Large intestine (tissue), 3 donors: ENCODE data around the gene PIBF1. TPM values are rescaled to one million over a fixed set of nuclear protein-coding genes. Genes with fewer than 3 reads are reported as not detected.

Experiments used
- DNase-seq, 2 donors: peaks; one replicate each; pipeline versions ENCODE4 v3.0.0 to v3.0.0-alpha.2; 2013
- H3K27ac ChIP-seq: one replicate; pipeline ENCODE4 v1.5.1; 2013; ENCODE audit warnings: low read length
- H3K27me3 ChIP-seq: 2 replicates; pipeline ENCODE4 v1.6.1; 2013; ENCODE audit warnings: low read length; ENCODE audit not compliant: control insufficient read depth, insufficient read depth
- H3K36me3 ChIP-seq: 2 replicates; pipeline ENCODE4 v1.6.1; 2013; ENCODE audit warnings: low read length; ENCODE audit not compliant: control insufficient read depth, insufficient read depth
- H3K4me1 ChIP-seq: one replicate; pipeline ENCODE4 v1.6.1; 2013; ENCODE audit warnings: low read length; ENCODE audit not compliant: control insufficient read depth, insufficient read depth
- H3K4me3 ChIP-seq: one replicate; pipeline ENCODE4 v1.5.1; 2013; ENCODE audit warnings: low read length
- H3K9me3 ChIP-seq: one replicate; pipeline ENCODE4 v1.6.1; 2013; ENCODE audit warnings: mild to moderate bottlenecking, low read depth, low read length, moderate library complexity; ENCODE audit not compliant: control insufficient read depth
- WGBS: methylation state at CpG from one replicate; pipeline ENCODE4 v1.1.5; 2013; ENCODE audit warnings: low lambda C conversion rate; ENCODE audit not compliant: insufficient coverage; 5-methylcytosine and 5-hydroxymethylcytosine counted together
- polyA plus RNA-seq: library from polyadenylated mRNA; unstranded; fragments of 120-200 nt; gene quantifications from one replicate; pipeline ENCODE4 v1.2.1, GENCODE V29; 2013

Gene PIBF1
- polyA plus RNA-seq, 1 donor, result 18.4 TPM

GRCh38 chr13:72998012-72998411, 216.1 kb downstream of the PIBF1 start:
- Histone ChIP-seq H3K9me3 (no peaks in the 10 kb centered on the region), H3K36me3 (no peaks in the 10 kb centered on the region), H3K4me3 (no peak overlapping the region), H3K4me1 (no peaks in the 10 kb centered on the region), H3K27me3 (no peaks in the 10 kb centered on the region), H3K27ac (no peak overlapping the region)
- no peak for DNase-seq
- 100% methylated on average over 1 of the region's 4 CpGs for WGBS

DNA sequence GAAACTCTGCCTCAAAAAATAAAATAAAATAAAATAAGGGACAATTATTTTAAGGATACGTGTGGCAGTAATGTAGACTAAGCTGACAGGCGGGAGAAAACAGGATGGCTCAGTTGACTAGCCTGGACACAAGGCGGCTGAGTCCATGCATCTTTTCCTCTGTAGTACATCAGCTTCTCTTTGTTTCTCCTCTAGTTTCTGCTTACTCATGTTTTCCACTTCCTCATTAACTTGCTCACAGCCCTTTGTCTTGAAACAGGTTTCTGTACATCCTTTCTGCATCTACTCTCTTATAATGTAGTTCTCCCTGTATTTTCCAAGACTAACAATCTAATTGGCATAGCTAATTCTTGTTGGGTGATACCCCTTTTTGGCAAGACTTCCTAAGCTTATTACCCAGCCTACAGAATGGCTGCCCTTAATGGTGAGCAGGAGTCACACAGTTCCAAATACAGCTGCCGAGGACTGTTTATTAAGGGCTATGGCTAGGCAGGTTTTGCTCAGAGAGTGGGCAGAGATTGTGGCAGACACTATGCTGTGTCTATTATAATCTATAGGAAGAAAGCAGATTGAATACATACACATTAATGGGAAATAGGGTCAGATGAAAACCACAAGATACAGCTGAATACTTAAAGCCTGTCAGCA, 218.2 kb downstream of the PIBF1 start:
- DNase-seq, result peak in 1 of 2 donors; percentile 31
- Histone ChIP-seq H3K4me1 (no peaks in the 10 kb centered on the region), H3K9me3 (no peaks in the 10 kb centered on the region), H3K27ac (no peak overlapping the region), H3K36me3 (no peaks in the 10 kb centered on the region), H3K4me3 (no peak overlapping the region), H3K27me3 (no peaks in the 10 kb centered on the region)
- WGBS, result 80% methylated on average over 1 of the region's 4 CpGs

DNA sequence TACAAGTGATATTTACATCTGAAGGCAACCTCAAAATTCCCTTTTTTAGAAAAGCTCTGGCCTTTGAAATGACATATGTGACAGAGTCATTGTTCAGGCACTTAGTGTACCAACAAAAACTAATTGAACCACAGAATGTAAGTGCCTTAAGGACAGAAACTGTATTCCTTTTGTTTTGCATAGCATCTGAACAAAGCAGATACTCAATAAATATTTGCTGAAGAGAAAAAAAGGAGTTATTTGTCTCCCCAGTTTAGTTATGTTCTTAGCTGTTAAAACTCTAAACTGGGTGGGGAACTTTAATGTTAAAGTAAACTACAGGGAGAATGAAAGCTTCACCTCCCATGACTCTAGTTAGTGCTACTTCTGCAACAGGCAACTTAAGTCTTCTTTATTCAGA, 220.0 kb downstream of the PIBF1 start:
- Histone ChIP-seq H3K27me3 (no peaks in the 10 kb centered on the region), H3K4me1 (no peaks in the 10 kb centered on the region), H3K36me3 (no peaks in the 10 kb centered on the region), H3K4me3 (no peak overlapping the region), H3K27ac (no peak overlapping the region), H3K9me3 (no peaks in the 10 kb centered on the region)
- DNase-seq, result no peak

- WGBS, result no CpG with 5 or more reads among the region's 5 CpGs
- peaks cover 11% of the 10 kb centered on the region for H3K4me1 ChIP-seq
- H3K4me3 ChIP-seq, result no peak overlapping the region
- H3K27ac ChIP-seq, result no peak overlapping the region
- H3K36me3 ChIP-seq, result no peaks in the 10 kb centered on the region
- H3K9me3 ChIP-seq, result no peaks in the 10 kb centered on the region
- DNase-seq, result no peak
- H3K27me3 ChIP-seq, result no peaks in the 10 kb centered on the region
These were observed 229.8 kb downstream of the PIBF1 start for GRCh38 chr13:73011751-73012150.

DNA sequence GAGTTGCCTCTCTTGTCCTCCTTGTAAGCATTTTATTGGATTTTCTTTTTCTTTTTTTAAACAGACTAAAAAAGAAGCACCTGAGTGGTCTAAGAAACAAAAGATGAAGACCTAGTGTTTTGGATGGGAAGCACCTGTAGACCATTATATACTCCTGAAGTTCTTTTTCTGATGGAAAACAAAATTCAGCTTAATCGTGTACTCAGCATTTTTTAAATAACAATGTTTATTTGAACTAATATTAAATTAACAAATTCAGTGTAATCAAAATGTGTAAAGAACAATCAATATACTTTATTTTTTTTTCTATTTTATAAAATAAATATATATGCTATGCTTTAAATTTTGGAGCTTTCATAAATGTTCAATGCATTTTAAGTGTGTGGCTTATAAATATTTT, 233.9 kb downstream of the PIBF1 start:
- peaks cover 6% of the 10 kb centered on the region for H3K36me3 ChIP-seq
- WGBS, result no CpG with 5 or more reads among the region's 1 CpG
- H3K4me1 ChIP-seq, result peaks cover 2% of the 10 kb centered on the region
- no peak overlapping the region for H3K27ac ChIP-seq
- H3K27me3 ChIP-seq, result no peaks in the 10 kb centered on the region
- DNase-seq, result no peak
- H3K9me3 ChIP-seq, result no peaks in the 10 kb centered on the region
- no peak overlapping the region for H3K4me3 ChIP-seq

DNA sequence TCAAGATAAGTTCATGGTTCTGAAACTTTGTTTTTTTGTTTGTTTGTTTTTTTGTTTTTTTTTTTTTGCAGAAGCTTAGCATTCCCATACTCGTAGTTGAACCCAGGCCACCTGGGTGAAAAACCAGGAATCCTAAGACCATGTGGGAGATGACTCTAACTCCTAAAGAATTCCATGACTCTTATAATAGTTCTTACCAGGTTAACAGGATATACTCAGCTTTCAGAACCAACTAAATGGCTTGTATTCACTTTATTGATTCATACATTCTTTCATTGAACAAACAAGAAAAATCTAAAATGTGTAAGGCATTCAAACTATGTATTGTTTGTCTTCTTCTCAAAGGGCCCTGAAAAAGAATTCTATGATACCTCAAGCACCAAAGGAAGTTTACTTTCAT, 236.4 kb downstream of the PIBF1 start:
- H3K4me3 ChIP-seq, result no peak overlapping the region
- no peaks in the 10 kb centered on the region for H3K9me3 ChIP-seq
- no peak for DNase-seq
- 100% methylated on average over 1 of the region's 1 CpG for WGBS
- H3K36me3 ChIP-seq, result peaks cover 6% of the 10 kb centered on the region
- no peaks in the 10 kb centered on the region for H3K27me3 ChIP-seq
- no peaks in the 10 kb centered on the region for H3K4me1 ChIP-seq
- H3K27ac ChIP-seq, result no peak overlapping the region

GRCh38 chr13:73025217-73026012, 243.5 kb downstream of the PIBF1 start:
- peak in 1 of 2 donors; percentile 26 for DNase-seq
- Histone ChIP-seq H3K27ac (no peak overlapping the region), H3K27me3 (no peaks in the 10 kb centered on the region), H3K4me3 (no peak overlapping the region), H3K36me3 (no peaks in the 10 kb centered on the region), H3K4me1 (no peaks in the 10 kb centered on the region), H3K9me3 (no peaks in the 10 kb centered on the region)
- 71% methylated on average over 4 of the region's 5 CpGs for WGBS

- Histone ChIP-seq H3K36me3 (no peaks in the 10 kb centered on the region), H3K4me3 (no peak overlapping the region), H3K27me3 (no peaks in the 10 kb centered on the region), H3K4me1 (peaks cover 7% of the 10 kb centered on the region), H3K9me3 (no peaks in the 10 kb centered on the region), H3K27ac (no peak overlapping the region)
- WGBS, result 100% methylated on average over 2 of the region's 2 CpGs
- no peak for DNase-seq
These were observed 253.0 kb downstream of the PIBF1 start for GRCh38 chr13:73034901-73035300.

- no peak for DNase-seq
- no peaks in the 10 kb centered on the region for H3K9me3 ChIP-seq
- H3K36me3 ChIP-seq, result no peaks in the 10 kb centered on the region
- no peaks in the 10 kb centered on the region for H3K27me3 ChIP-seq
- H3K4me3 ChIP-seq, result no peak overlapping the region
- no peak overlapping the region for H3K27ac ChIP-seq
- 43% methylated on average over 1 of the region's 2 CpGs for WGBS
- peaks cover 8% of the 10 kb centered on the region for H3K4me1 ChIP-seq
These were observed 253.7 kb downstream of the PIBF1 start for GRCh38 chr13:73035660-73036059.

DNA sequence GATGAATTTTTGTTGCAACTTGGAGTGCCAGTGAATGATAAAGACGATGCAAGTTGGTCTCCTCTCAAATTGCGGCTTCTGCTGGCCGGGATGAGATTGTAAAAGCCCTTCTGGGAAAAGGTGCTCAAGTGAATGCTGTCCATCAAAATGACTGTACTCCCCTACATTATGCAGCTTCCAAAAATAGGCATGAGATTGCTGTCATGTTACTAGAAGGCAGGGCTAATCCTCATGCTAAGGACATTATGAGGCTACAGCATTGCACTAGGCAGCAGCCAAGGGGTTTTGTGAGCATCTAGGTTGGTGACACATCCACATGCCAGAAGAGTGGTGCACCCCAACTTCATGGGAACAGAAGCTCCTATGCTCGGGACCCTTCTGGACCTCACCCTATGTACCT, 254.6 kb downstream of the PIBF1 start:
- Histone ChIP-seq H3K9me3 (no peaks in the 10 kb centered on the region), H3K4me1 (peaks cover 8% of the 10 kb centered on the region), H3K4me3 (no peak overlapping the region), H3K27ac (no peak overlapping the region), H3K27me3 (no peaks in the 10 kb centered on the region), H3K36me3 (no peaks in the 10 kb centered on the region)
- no CpG with 5 or more reads among the region's 4 CpGs for WGBS
- no peak for DNase-seq

- H3K9me3 ChIP-seq, result no peaks in the 10 kb centered on the region
- H3K27ac ChIP-seq, result no peak overlapping the region
- no peak for DNase-seq
- H3K27me3 ChIP-seq, result no peaks in the 10 kb centered on the region
- H3K36me3 ChIP-seq, result no peaks in the 10 kb centered on the region
- H3K4me1 ChIP-seq, result peaks cover 10% of the 10 kb centered on the region
- no peak overlapping the region for H3K4me3 ChIP-seq
These were observed 256.1 kb downstream of the PIBF1 start for GRCh38 chr13:73038064-73038463.
